Left cardiac atrium (tissue), 4 donors: ENCODE results near the gene KRT33B. TPM values are rescaled to one million over a fixed set of nuclear protein-coding genes. Genes with fewer than 3 reads are reported as not detected.

Experiments used
- ATAC-seq, 2 donors: fragments of 200-7000 bp; cut with Tn5 transposase; one replicate each; pipeline ENCODE4 v1.9.1; 2020; ENCODE audit warnings: mild to moderate bottlenecking in 2 of 2, moderate library complexity in 2 of 2
- DNase-seq: peaks from one replicate; pipeline ENCODE4 v3.0.0-alpha.2; 2020
- intact Hi-C, 2 donors: fragments of 100-400 bp; cut with DNase I; formaldehyde crosslinking; loops; one replicate each; pipeline versions ENCODE4 v1.14.1 to v1.15.1; 2022 to 2023
- total RNA-seq, 2 donors: library from RNA; stranded (reverse); fragmentation: NEBNext Ultra II Directional; extraction: Animal tissue kit (Norgen Biotek cat#: 25700); gene quantifications; one replicate each; pipeline ENCODE4 v1.2.1, GENCODE V29; 2021
- donor health status: DM: no; HTN: yes; CAD: no.
- donor health status: DM: no; HTN: yes; CAD: no; lungs with severe emphysema.
- donor health status: DM: yes; HTN: yes; CAD: no.
- donor health status: Dilated cardiomyopathy.

The KRT33B gene
- total RNA-seq, 2 donors from 2014 or later = not detected

DNA sequence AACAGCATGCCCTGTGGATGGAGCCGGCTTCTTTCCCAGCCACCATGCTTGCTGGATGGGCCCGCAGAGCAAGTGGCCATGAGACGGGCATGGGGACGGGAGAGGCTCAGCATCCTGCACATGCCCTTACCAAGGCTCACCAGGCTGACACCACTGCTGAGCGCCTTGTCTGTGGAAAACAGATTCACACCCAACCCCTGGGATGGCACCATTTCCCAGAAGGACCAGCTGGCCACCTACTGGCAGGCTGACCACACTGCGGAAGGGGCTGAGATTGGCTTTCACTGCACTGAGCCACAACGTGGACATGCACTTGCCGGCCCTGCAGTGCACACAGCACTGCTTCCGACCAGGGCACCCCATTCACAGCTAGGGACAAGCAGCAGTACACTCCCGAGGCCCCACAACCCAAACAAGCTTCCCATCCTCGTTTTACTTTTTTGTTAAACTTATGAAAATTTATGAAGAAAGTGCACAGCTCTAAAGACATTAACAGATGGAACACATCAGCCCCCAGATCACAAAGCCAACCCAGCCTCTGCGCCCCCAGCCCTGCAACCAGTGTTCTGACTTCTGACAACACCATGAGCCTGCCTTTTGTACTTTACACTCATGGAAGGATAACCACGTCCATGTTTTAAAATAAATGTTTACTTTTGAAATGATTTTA lies 40.2 kb downstream of the KRT33B start:
- DNase-seq = no peak
- intact Hi-C loops = loop anchor here in 1 of 2 donors (10.0 kb wide), 1 partner anchor 415 kb away; no protein-coding TSS in a partner anchor
- ATAC-seq = peak; percentile 44 to 48

DNA sequence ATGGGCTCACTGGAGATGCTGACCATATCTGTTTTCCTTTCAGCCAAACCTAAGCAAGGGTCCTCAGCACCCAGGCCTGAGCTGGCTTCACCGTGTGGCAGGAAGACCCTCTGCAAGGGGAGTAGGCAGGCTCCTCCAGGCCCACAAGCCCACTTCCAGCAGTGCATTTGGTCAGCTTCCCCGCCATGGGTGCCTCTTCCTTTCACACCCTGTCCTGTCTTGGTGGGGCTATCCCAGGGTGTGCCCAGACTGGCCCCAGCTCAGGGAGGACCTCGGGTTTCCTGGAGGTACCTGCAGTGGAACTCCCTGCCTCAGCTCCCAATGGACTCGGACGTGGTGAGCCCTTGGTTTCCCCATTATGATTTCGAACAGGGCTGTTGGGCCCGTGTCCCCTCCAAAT lies 41.4 kb downstream of the KRT33B start:
- intact Hi-C loops = loop anchor here in 1 of 2 donors (10.0 kb wide), 1 partner anchor 413 kb away; no protein-coding TSS in a partner anchor
- DNase-seq (no peak), ATAC-seq (no peak)

DNA sequence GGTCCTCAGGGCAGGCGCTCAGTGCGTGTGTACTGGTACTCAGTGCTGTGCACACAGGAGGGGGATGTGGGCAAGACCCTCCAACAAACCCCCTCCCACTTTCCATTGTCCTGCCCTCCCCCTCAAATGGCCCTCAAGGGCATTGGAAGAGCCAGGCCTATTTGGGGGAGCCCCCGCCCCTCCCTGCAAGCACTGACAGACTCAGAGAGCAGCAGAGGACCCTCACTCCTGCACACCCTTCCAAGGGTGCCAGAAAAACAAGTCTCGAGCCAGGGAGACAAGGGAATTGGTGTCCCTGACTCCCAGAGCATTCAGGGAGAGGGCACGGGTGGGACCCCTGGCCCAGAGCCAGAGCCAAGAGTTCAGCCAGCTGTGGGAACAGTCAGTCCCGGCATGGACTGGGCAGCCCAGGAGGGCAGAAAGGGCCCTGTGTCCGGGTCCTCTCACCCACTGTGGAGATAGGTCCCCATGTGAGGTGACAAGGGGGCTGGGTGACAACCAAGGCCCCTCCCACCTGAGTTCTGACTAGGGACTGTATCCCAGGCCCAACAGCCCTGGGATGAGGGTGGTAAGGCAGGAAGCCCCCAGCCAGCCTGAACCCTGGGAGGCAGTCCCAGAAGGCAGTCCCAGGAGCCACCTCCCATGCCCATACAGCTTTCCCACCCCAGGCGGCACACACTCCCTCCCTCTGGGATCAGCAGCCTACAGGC lies 42.0 kb downstream of the KRT33B start:
- no peak for ATAC-seq
- intact Hi-C loops = loop anchor here in 1 of 2 donors (10.0 kb wide), 1 partner anchor 413 kb away; no protein-coding TSS in a partner anchor
- no peak for DNase-seq

DNA sequence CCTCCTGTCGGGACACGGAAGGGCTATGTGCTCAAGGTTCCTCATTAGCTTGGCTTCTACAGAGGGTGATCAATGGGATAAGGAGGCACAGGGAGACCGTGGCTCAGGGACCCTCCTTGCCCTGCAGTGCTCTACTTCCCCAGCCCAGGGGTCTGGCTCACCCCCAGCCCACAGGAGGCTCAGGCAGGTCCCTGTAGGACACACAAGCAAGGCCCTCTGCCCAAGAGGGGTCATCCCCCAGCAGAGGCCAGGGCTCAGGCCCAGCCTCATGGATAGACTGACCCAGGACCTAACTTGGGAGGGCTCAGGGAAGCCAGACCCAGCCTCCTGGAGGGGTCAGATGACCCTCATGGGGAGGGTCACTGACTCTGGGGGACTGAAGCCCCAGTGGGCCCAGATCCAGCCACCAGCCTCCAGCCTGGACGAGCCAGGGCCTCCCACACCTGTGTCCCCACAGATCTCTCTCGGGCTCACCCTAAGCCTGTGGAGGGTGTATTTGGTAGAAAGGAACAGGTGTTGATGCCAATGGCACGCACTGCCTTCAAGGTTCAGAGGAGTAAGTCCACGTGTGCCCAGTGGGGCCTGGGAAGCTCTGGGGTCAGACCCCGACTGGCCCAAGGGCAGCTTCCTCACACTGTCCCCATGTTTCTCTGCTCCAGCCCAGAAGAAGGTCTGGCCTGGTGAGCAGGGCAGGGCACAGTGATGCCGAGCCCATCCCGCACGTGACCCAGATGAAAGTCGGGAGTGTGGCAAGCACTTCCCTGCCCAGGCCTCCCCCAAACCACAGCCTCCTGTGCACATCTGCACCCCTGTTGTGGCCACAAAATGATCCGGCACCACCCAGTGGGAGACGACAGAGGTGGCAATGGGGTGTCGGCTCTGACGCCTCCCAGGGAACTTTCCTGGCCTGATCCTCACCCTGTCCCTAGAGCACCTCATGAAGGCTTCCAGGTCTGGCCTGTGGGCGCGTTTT lies 43.2 kb downstream of the KRT33B start:
- ATAC-seq (no peak), DNase-seq (no peak)
- intact Hi-C loops = loop anchor here in 1 of 2 donors (10.0 kb wide), 1 partner anchor 412 kb away; no protein-coding TSS in a partner anchor

DNA sequence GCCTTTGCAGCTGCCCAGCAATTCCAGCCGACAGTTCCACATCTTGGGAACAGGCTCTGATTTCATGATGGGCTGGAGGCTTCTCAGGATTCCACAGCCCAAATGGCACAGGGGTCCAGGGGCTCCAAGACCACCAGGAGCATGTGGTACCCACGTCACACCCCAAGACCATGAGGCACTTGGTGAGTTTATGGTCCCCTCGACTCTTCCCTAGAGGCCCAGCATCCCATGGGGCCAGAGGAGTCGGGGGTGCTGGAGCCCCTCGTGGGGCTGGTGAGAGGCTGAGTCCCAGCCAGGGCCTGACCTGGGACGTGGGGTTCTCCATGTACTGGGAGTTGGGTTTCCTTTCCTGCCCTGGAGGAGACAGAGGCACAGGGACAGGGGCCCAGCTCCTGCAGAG lies 44.0 kb downstream of the KRT33B start:
- no peak for ATAC-seq
- intact Hi-C loops = loop anchor here in 1 of 2 donors (10.0 kb wide), 1 partner anchor 411 kb away; no protein-coding TSS in a partner anchor

DNA sequence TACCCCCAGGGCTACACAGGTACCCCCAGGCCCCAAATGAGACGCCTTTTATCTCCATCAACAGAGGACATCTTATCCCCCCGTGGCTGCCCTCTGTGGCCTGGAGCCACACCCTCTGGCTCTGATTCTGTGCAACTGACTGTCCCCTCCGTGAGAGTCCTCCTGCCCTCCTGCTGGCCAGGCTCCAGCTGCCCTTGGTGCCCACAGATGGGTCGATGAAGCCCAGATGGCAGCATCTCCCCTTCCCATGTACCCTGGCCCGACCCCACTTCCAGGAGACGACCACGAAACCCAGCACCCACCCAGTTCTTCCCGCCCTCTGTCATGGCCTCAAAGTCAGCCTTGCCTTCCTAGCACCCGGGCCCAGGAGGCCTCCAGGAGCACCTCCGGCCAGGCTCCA lies 44.5 kb downstream of the KRT33B start:
- ATAC-seq (no peak), DNase-seq (no peak)
- intact Hi-C loops = loop anchor here in 1 of 2 donors (10.0 kb wide), 1 partner anchor 410 kb away; no protein-coding TSS in a partner anchor

More for the DNA sequence above, 44.0 kb downstream of the KRT33B start:
- DNase-seq = no peak

DNA sequence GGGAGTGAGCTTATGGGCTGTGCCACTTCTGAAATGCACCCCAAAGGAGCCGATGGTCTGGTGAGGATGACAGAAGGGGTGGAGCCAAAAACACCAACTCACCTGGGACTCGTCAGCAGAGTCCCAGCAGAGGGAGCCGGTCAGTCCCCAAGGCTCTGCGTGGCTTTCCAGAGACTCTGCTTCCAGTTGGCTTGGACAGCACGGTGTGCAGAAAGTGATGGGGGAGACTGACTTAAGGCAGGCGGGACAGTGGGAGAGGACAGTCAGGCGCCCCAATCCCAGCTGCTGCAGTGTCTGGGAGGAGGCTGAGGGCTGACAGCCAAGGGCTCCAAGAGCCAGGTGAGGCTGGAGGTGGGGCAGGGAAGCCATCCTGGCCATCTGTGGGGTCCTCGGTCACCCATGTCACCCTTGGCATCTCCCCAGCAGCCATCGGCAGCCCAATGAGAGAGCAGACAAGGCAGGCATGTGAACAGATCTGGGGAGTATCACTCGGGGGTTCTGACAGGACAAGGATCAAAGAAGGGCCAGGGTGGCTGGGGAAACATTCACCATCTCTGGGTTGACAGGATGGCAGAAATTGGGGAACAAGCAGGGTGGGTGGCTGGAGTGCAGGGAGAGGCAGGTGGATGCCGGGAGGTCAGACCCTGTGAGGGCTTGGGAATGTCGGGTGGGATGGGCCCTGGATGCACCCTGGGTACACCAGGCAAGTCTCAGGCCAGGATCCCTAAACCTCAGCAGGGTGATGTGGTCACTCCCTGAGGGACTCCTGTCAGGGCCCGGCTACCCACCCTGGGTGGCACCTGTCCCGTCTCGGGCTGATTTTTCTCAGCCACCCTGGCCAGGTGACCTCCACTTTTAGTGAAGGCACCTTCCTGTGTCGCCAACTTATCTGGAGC lies 45.2 kb downstream of the KRT33B start:
- DNase-seq = no peak
- intact Hi-C loops = loop anchor here in 1 of 2 donors (10.0 kb wide), 1 partner anchor 410 kb away; no protein-coding TSS in a partner anchor
- no peak for ATAC-seq

DNA sequence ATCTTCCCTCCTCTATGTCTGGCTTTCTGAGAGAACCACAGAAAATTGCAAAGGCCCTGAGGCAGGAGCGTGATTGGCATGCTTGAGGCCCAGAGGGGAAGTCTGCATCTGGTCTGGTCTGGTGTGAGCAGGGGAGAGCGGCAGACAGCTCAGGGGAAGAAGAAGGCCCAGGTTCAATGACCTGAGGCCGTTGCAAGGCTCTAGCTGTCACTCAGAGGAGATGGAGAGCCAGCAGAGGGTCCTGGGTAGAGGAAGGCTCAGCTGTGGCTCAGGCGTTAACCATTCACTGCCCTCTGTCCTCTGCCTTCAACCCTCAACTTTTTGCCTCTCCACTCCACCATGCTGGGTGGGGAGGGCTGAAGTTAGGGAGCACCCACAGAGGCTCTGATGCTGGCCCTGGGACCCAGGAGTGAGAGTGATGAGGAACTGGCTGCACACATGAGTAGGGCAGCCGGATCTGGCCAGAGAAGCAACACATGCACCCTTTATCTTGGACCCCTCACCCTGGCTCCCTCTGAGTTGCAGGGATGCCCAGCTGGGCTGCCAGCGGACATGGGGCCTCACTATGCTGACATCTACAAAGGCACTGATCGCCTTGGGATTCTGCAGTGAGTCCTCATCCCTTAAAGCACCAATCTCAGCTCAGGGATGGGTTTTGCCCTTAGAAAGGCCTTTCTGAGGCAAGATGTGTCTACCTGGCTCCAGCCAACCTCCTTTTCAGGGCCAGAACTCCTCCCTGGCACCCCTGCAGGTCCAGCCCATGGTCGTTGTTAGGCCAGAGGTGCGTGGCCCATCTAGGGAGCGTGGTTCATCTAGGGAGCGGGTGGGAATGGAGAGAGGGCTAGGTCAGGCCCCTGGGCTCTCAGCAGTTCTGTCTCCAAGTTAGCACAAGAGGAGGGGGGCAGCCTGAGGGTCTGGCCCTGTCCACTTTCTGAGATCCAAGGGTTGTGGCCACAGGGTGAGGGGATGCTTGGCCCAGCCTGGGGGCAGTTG lies 46.4 kb downstream of the KRT33B start:
- intact Hi-C loops = loop anchor here in 1 of 2 donors (10.0 kb wide), 1 partner anchor 408 kb away; no protein-coding TSS in a partner anchor
- DNase-seq = no peak
- no peak for ATAC-seq

DNA sequence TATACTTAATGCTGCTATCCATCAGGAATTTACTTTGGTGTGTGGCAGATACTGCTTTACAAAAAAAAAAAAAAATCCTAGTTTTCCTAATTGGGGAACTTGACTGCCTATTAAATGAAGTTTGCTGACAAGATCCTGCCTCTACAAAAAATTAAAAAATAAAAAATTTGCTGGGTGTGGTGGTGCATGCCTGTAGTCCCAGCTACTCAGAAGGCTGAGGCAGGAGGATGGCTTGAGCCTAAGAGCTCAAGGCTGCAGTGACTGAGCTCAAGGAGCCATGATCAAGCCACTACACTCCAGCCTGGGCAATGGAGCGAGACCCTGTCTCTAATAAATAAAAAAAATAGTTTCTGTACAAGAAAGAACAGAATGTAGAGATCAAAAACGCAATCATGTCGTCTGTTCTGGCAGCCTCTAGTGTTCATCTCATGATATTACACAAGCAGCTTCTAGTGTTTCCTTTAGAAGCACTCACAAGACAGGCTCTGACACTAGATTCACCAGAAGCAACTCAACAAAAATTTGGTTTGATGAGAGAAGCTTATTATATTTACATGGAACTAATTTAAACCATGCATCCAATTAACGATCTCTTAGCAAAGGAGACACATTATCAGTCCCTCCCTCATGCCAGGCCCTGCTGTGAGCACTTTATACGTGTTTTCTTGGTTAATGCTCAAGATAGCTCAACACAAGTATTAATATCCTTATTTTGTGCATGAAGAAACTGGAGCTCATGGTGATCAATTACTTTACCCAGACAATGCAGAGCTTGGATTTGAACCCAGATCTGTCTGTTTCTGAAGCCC lies 47.3 kb downstream of the KRT33B start:
- no peak for DNase-seq
- intact Hi-C loops = loop anchor here in 1 of 2 donors (10.0 kb wide), 1 partner anchor 407 kb away; no protein-coding TSS in a partner anchor
- ATAC-seq = no peak

DNA sequence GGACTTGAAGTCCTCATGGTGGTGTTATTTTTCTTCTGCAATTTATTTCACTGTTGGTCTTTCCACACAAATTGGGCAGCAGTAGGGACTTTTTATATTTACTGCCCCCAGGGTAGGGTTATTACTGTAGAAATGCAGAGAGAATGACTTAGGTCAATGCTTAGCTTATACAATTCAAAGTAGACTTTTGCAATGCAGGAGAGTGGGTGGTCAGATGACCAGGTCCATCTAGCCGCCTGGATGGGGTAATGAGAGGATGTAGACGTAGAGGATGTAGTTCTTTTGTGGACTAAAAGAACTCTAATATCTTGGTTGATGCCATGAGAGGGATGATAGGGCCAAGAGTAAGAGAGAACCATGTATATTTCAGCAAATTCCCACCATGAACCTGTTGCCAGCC lies 51.4 kb downstream of the KRT33B start:
- DNase-seq (no peak), ATAC-seq (no peak)
- intact Hi-C loops = no loop called here

DNA sequence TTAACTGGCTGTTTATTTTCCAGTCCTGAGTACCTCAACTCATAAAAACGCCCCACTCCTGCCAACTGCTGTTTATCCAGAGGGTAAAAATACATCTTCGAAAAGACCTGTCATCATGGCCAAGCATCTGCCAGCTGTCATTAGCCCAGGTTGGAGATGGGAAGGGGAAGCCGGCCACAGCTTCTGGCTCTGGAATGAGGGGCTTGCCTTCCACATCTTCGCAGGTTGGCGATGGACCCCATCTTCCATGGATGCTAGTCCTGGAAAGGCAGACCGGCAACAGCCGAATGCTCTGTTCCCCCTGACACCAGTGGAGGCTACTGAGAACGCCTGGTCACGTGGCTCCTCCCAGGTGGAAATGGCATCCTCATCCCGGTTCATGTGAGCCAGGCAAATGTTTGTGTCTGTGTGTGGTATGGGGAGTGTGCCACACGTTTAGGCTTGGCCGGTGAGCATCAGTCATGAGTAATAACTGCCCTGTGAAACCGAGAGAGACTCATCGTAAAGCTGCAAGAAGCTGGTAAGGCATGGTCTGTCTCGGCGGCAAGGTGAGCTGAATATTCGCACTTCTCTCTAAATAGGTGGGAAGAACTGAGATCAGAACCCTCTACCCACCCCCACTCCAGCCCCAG lies 53.7 kb downstream of the KRT33B start:
- intact Hi-C loops = no loop called here
- ATAC-seq (no peak), DNase-seq (no peak)

DNA sequence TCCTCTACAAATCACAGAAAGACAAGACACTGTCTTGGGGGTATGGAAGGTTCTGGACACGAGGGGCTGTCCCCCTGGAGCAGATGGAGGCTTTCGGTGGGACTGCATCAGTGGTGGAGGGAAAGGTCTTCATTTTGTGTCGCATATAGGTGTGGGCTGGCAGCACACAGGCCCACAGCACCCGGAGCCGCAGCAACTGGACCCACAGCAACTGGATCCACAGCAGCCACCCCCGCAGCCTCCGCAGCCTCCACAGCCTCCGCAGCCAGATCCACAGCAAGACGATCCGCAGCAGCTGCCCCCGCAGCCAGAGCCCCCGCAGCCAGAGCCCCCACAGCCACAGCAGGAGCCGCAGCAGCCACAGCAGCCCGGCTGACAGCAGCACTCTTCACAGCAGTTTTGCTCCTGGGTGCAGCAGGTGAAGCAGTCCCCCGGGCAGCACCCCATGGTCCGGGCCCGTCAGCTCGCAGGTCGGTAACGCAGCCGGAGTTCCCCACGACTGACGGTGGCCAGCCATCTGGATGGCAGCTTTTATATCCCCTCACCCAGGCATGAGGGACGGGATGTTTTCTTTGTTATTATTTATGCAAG lies 54.3 kb downstream of the KRT33B start, which contains the start of gene KRTAP17-1:
Gene KRTAP17-1 (minus strand): TSS at position 507 of the 591 bp plus-strand sequence. CDS start 60 bp downstream, at position 447.
- ATAC-seq = no peak
- intact Hi-C loops = no loop called here

More for the DNA sequence above, 54.3 kb downstream of the KRT33B start, which contains the start of gene KRTAP17-1:
- no peak for DNase-seq
